ENCODE measurements around the gene CRTC1.

- TF ChIP-seq, protein P1, sequence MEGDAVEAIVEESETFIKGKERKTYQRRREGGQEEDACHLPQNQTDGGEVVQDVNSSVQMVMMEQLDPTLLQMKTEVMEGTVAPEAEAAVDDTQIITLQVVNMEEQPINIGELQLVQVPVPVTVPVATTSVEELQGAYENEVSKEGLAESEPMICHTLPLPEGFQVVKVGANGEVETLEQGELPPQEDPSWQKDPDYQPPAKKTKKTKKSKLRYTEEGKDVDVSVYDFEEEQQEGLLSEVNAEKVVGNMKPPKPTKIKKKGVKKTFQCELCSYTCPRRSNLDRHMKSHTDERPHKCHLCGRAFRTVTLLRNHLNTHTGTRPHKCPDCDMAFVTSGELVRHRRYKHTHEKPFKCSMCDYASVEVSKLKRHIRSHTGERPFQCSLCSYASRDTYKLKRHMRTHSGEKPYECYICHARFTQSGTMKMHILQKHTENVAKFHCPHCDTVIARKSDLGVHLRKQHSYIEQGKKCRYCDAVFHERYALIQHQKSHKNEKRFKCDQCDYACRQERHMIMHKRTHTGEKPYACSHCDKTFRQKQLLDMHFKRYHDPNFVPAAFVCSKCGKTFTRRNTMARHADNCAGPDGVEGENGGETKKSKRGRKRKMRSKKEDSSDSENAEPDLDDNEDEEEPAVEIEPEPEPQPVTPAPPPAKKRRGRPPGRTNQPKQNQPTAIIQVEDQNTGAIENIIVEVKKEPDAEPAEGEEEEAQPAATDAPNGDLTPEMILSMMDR (IDR thresholded peaks at IDR 0.05 in 4 of 5, conservative IDR thresholded peaks at IDR 0.05 in 1 of 5), result no peak
- no peak for TF ChIP-seq POLR2A (IDR thresholded peaks at IDR 0.05)
Observed at GRCh38 chr19:18749362-18750231, 66.1 kb downstream of the CRTC1 start.
